GM18873 (cell line): Measurements from ENCODE around the gene PCDH10.

Experiments
- ATAC-seq: cut with Tn5 transposase; IDR thresholded peaks from one replicate; pipeline ENCODE4 v1.9.1; 2021; ENCODE audit warnings: mild to moderate bottlenecking, moderate library complexity, moderate number of reproducible peaks; ENCODE audit not compliant: unreplicated experiment, low FRiP score

Gene PCDH10, protein sequence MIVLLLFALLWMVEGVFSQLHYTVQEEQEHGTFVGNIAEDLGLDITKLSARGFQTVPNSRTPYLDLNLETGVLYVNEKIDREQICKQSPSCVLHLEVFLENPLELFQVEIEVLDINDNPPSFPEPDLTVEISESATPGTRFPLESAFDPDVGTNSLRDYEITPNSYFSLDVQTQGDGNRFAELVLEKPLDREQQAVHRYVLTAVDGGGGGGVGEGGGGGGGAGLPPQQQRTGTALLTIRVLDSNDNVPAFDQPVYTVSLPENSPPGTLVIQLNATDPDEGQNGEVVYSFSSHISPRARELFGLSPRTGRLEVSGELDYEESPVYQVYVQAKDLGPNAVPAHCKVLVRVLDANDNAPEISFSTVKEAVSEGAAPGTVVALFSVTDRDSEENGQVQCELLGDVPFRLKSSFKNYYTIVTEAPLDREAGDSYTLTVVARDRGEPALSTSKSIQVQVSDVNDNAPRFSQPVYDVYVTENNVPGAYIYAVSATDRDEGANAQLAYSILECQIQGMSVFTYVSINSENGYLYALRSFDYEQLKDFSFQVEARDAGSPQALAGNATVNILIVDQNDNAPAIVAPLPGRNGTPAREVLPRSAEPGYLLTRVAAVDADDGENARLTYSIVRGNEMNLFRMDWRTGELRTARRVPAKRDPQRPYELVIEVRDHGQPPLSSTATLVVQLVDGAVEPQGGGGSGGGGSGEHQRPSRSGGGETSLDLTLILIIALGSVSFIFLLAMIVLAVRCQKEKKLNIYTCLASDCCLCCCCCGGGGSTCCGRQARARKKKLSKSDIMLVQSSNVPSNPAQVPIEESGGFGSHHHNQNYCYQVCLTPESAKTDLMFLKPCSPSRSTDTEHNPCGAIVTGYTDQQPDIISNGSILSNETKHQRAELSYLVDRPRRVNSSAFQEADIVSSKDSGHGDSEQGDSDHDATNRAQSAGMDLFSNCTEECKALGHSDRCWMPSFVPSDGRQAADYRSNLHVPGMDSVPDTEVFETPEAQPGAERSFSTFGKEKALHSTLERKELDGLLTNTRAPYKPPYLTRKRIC

GRCh38 chr4:133148690-133149363, at the start of gene PCDH10:
Gene PCDH10 (plus strand): TSS chr4:133149294. CDS start chr4:133150141, 847 bp downstream.
- ATAC-seq = no peak

GRCh38 chr4:133102043-133102442, 47.1 kb upstream of the PCDH10 start:
- ATAC-seq = no peak

DNA sequence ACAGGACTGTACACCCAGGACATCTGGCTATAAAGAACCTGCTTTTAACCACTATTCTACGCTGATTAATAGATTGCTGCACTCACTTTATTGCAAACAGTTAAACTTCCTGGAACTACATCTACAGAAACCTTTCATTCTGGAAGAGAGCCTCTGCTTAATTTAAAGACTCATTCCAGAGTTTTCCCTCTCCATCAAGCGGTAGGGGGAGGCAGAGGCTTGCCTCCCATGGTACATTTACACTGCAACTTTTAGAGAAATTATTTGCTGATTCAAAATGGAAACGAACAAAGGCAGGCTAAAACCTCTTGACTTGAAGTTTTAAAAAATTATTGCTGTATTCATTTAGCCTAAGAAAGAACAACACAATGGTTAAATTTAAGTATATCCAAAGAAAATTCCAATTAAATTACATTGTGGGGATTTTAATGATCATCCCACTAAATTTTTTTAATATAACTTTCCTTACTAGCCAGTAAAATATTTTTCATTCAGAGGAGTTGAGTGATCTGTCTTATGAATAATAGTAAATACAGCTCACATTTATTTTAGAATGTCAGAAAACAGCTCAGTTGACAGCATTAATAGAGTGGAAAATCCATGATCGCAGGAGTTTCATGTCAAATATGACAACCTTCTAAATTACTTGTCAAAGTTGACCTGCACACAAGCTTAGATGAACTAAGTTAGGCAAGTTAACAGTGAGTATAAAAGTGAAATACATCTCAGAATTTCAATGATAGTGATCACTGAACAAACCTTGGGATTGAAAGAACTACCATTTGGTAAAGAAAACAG, 46.3 kb upstream of the PCDH10 start:
- ATAC-seq = no peak

- no peak for ATAC-seq
Observed at GRCh38 chr4:133112641-133113040, 36.5 kb upstream of the PCDH10 start.

GRCh38 chr4:133124746-133125145, 24.3 kb upstream of the PCDH10 start:
- no peak for ATAC-seq

GRCh38 chr4:133127500-133127899, 21.6 kb upstream of the PCDH10 start:
- ATAC-seq = no peak

DNA sequence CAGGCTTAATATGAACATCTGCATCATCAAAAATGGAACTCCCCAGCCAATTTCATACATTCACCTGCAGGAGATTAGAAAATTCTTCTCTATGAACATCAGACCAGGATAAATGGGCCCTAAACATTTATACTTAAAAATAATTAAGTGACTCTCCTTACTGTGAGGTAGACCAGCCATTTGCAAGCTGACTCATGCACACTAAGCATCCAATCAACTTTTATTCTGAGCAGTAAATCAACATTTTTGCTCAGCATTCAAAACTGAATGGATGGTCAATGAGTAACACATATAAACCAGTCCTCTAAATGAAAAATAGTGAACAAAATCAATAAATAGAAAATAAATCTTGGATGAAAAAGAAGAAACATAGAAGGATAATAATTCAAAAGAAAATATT, 19.9 kb upstream of the PCDH10 start:
- ATAC-seq = no peak

GRCh38 chr4:133130171-133130570, 18.9 kb upstream of the PCDH10 start:
- no peak for ATAC-seq

DNA sequence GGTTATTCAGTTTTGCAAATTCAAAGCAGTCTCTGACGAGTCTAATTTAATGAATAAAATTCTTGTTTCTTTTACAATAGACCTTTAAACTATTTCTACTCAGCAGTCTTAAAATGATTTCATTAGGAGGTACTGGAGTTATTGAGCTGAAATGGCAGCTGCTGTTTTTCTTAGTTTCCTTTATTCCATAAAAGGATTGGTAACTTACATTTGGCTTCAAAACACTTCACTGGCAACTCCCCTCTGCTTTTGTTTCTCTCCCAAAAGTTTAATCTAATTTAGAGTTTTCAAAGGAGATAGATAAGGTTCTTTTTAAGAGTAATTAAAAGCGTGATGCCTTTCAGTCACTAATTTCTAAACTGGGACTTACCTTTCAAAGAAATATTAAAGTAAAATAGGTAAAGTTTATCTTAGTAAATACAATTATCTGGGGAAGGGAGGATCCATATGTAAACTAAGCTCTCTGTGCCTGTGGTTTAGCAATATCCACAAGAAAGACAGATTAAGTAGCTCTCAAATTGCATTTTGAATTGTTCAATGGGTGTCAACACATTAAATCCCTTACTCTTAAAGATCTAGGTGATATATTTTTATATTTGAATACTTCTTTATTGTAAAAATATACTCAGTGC, 17.1 kb upstream of the PCDH10 start:
- ATAC-seq = no peak

- ATAC-seq = no peak
Observed at GRCh38 chr4:133136833-133137232, 12.3 kb upstream of the PCDH10 start.

DNA sequence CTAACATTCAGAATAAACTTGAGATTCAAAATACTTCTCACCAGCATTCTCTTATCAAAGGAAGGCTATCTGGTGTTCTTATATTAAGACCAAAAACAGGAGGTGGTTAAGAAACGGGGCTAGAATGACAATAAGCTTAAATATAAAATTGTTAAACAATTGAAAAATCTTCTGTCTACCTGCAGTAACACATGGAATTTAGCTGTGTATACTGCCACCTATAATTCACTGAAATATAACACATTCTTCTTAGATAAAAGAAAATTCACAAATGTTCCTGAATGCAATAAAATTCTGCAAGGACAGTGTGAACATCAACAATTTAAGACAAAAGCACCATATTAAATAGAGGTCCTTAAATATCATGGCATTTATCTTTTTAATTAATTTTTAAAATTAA, 11.5 kb upstream of the PCDH10 start:
- ATAC-seq = no peak

DNA sequence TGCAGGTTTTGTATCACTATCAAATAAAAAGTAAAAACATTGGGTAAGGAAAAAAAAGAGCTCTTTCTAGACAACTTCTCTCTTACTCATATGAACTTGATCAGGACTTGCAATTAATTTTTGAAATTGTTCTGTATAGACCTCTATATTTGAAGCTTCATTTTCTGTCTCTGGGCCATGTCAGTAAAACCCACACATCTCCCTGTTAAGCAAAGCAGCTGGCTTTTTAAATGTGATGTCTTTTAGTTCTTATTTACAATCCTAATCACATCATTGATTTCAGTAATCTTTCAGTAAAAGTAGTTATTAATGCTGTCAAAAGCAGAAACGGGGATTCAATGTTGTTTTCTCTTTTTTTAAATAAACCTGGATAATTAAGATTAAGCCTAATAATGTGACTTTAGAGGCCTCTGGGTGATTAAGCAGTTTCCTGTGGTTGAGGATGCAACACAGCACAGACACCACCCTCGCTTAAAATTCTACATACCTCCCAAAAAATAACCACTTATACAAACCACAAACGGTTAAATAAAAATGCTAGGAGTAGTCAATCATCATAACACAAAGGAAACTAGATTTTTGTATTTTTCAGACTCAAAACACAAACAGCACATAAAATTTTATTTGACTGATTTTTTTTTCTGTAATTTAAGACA, 5.2 kb upstream of the PCDH10 start:
- ATAC-seq = no peak

- no peak for ATAC-seq
Observed at GRCh38 chr4:133145241-133145640, 3.9 kb upstream of the PCDH10 start.

- no peak for ATAC-seq
Observed at GRCh38 chr4:133145758-133146573, 3.1 kb upstream of the PCDH10 start.

DNA sequence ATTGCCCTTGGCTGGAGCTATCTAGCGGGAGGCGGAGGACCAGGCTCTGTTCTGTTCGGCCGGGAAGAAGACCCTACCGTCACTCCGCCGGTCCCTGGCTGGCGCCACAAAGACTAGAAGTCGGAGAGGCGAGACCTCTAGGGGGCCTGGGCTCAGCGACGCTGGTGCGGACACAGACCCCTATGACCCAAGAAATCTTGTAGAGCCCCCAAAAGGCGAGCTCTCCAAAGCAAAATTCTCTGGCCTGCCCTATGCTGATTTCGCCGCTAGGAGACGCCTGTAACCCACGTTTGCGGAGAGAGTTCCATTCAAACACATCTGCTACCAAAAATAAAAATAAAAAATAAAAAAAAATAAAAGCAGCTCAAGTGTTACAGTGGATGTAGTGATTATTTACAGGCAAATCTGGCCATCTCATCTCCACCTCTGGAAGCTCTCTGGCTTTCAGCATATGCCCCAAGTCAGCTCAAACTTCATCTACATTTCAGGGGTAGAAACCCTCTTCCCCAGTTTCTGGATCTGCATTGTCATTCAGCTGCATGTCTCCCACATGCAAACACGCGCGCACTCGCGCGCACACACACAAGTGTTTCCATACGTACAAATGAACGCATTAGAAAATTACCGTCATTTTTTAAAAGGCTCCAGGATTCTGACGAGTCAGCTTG, 2.4 kb upstream of the PCDH10 start:
- no peak for ATAC-seq

- ATAC-seq = no peak
Observed at GRCh38 chr4:133147286-133147821, 1.7 kb upstream of the PCDH10 start.
